NCI-H2029 treated with DMSO at 0.1 percent for 48 hours (cell line): ENCODE data around the gene PACRG.
A peak's percentile ranks its signal among the peaks of the same experiment; 100 is the strongest.

Experiments
- DNase-seq: peaks from one replicate; lab custom pipeline; 2025; lab: John Stamatoyannopoulos, UW

Gene PACRG

DNA sequence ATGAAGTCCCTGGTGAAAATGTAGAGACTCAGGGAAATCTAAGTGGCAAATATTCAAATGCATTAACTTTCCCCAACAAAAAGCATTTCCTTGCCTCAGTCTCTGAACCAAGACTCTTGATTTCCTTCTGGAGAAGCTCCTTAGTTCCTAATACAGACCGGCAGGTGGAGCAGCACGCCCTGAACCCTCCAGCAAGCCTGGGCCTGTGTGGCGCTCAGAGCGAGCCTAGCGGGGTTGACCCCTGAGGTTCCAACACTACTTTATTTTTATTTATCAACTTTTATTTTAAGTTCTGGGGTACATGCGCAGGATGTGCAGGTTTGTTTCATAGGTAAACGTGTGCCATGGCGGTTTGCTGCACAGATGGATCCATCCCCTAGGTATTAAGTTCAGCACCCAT is 50.8 kb downstream of the PACRG start:
- DNase-seq: no peak

DNA sequence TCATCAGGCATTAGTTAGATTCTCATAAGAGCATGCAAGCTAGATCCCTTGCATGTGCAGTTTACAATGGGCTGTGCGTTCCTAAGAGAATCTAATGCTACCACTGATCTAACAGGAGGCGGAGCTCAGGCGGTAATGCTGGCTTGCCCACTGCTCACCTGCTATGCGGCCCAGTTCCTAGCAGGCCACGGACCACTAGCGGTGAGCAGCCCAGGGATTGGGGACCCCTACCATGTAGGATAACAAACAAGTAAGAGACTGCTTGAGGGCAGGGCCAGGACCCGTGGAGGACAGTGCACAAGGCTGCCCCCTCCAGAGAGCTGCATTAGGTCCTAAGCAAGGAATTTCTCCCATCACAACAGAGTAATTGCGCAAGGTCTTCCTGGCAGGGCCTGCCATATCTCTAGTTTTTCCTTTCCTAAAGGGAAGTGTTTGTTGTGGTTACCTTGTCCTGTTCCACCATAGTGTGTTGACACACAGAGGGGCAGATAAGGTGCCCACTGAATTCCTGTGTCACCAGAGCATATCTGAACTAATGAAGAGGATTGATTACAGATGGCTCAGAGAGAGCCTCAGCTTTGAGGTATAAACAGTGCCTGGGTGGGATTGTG is 58.0 kb downstream of the PACRG start:
- DNase-seq: no peak

- DNase-seq: no peak
Measured at GRCh38 chr6:162798546-162799266, 70.9 kb downstream of the PACRG start.

DNA sequence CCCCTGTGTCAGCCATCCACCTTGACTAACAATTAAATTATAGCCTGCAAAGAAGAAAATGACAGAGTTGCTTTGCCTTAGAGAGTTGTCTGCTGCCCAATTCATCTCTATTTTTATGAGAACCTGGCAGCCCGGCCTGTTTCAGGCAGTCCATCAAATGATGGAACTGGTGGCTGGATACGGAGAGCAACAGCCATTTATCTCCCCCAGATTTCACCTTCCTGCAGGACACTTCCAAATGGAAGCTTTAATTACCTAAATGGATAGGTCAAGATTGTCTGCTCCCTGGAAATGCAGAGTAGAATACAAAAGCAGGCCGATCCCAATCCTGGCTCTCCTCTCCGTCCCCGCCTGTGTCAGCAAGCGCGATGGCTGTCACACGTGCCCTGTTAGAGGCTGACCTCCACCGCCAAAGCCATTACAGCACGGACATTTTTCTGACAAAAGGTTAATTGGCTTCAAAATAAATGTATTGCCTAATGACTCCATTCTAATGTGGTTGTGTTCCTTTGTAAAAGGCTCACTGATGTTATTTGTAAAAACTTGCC is 86.7 kb downstream of the PACRG start:
- DNase-seq: no peak

GRCh38 chr6:162817196-162817595 is 89.4 kb downstream of the PACRG start:
- no peak for DNase-seq

DNA sequence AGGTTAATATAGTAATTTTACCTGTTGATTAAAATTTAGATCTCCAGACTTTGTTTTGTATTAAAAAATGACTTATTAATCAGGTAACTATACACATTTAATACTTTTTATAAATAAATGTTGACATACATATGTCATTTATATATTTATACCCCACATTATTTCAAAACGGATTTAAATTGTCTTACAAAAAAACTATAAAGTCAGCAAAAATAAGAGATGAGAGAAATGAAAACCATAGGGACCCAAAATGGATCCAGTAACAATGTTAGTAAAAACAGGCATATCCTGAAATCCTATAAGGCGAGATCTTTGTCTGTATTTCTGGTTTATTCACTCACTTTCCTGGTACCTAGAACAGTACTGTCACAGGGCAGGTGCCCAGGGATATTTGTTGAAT is 91.5 kb downstream of the PACRG start:
- DNase-seq: no peak

- DNase-seq: no peak
Measured at GRCh38 chr6:162821102-162821501, 93.3 kb downstream of the PACRG start.

DNA sequence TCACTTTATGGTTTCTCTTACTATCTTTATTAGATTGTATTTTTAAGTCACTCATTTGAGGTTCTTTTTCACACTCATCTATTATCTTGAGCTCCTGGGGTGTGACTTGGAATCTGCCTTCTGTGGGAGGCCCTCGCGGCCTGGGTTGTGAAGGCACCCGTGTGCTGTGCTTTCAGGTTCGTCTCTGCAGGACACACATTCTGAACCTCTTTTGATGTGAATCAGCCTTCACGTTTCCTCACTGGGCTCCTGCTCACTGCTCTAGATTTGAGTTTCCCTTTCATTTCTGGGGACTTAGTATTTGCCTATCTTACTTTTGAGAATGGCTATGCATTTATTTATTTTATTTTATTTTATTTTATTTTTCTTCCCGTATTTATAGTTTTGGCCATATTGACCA is 97.8 kb downstream of the PACRG start:
- no peak for DNase-seq

- no peak for DNase-seq
Measured at GRCh38 chr6:162829013-162829742, 101.4 kb downstream of the PACRG start.

GRCh38 chr6:162833776-162834175 is 106.0 kb downstream of the PACRG start:
- DNase-seq: no peak

- no peak for DNase-seq
Measured at GRCh38 chr6:162845972-162846371, 118.2 kb downstream of the PACRG start.

- DNase-seq: no peak
Measured at GRCh38 chr6:162846723-162847122, 118.9 kb downstream of the PACRG start.

DNA sequence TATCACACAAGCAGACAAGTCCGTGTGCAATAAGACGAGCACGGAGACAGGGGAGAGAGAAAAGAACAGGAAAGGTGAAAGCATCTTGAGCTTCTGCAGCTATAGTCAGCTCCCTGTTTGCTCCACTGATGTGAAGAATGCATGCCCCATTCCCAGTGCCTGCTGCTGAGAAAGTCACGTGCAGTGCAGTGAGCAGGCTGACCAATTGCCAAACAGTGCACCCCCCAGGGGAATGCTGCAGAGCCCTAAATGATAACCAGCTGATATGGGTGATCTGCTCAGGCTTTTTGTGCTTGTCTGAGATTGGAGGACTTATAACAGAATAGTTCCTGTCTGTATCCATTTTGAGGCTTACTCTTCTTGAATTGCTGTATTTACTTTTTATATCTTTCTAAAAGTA is 121.5 kb downstream of the PACRG start:
- no peak for DNase-seq

GRCh38 chr6:162852192-162852591 is 124.4 kb downstream of the PACRG start:
- DNase-seq: no peak

GRCh38 chr6:162852840-162853577 is 125.2 kb downstream of the PACRG start:
- no peak for DNase-seq

- DNase-seq: no peak
Measured at GRCh38 chr6:162854228-162854627, 126.5 kb downstream of the PACRG start.

GRCh38 chr6:162854734-162855191 is 127.0 kb downstream of the PACRG start:
- no peak for DNase-seq

- peak; percentile 79 for DNase-seq
Measured at GRCh38 chr6:162856885-162857284, 129.1 kb downstream of the PACRG start.

DNA sequence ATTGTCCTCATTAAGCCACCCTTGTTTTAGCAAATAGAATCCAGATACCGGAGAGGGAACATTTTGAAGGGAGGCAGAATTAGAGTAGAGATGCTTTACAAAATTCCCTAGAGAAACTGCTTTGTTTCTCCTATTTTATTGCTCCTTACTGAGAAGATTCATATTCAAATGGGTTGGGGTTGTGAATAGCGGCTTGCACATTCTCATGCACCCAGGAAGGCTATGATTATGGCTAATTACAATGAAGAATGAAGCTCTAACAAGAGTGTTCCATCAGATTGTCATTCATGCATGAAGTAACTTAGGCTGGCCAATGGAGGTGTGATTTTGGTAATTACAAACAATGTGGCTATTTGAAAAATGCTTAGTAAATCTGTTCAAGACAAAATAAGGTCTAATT is 129.6 kb downstream of the PACRG start:
- DNase-seq: no peak

- DNase-seq: no peak
Measured at GRCh38 chr6:162862462-162862861, 134.7 kb downstream of the PACRG start.

DNA sequence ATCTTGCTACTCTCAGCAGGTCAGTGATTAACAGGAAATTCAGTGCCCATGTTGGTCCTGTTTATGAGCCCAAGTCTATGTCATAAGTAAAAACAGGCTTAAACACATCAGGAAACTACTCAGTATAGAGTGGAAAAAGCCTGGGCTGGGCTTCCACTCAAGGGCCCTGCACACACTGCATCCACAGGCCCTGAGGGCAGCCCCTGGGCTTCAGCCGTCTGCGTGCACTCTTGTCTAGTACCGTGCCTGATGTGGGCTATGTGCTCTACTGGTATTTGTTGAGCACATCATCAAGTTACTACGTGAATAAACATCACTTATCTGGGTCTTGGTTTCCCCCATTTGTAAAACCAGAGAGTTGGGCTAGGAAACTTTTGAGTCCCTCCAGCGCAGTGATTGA is 135.2 kb downstream of the PACRG start:
- no peak for DNase-seq

GRCh38 chr6:162863821-162864220 is 136.0 kb downstream of the PACRG start:
- DNase-seq: no peak
